Bronchial epithelial cell (primary cell): ENCODE data around the gene NDUFB10. TPM values are rescaled to one million over a fixed set of nuclear protein-coding genes. Genes with fewer than 3 reads are reported as not detected.
A peak's percentile ranks its signal among the peaks of the same experiment; 100 is the strongest.
"Not testable (repeated sequence)": the region's sequence is repeated elsewhere in the genome, so short reads cannot be mapped to it uniquely, and the experiment has no call there.

Experiments used
- DNase-seq: peaks from one replicate; pipeline ENCODE4 v3.0.0-alpha.2; 2010; ENCODE audit warnings: low read depth
- FAIRE-seq: peaks from 2 replicates; lab custom pipeline; 2011; peaks lifted over from hg19 to GRCh38; lab: Jason Lieb, UNC
- H3K27me3 ChIP-seq: 2 replicates; pipeline ENCODE4 v1.5.1; 2011; ENCODE audit warnings: low read length; ENCODE audit not compliant: control insufficient read depth, insufficient read depth
- H3K36me3 ChIP-seq: 2 replicates; pipeline ENCODE4 v1.5.1; 2011; ENCODE audit warnings: low read length; ENCODE audit not compliant: control insufficient read depth, insufficient read depth
- H3K4me3 ChIP-seq: 2 replicates; pipeline ENCODE4 v1.5.1; 2011; ENCODE audit warnings: mild to moderate bottlenecking, low read depth, low read length, control low read depth
- CTCF ChIP-seq: IDR thresholded peaks from 2 replicates; pipeline ENCODE4 v1.5.1; 2011; ENCODE audit warnings: mild to moderate bottlenecking, moderate library complexity, low read length, control low read depth, inconsistent platforms; ENCODE audit not compliant: insufficient read depth, severe bottlenecking
- total RNA-seq: library from RNA; depleted of rRNA; stranded (reverse); fragments of >200 nt; gene quantifications from 2 replicates; pipeline ENCODE4 v1.2.1, GENCODE V29; 2014

Gene NDUFB10
- total RNA-seq, 1 donor from 2014 or later: 115 TPM

GRCh38 chr16:1946495-1947368 is 12.6 kb upstream of the NDUFB10 start:
- Histone ChIP-seq H3K27me3 (no peaks in the 10 kb centered on the region), H3K4me3 (no peak overlapping the region), H3K36me3 (no peaks in the 10 kb centered on the region)
- no peak for DNase-seq
- FAIRE-seq: no peak
- no peak for TF ChIP-seq CTCF

- DNase-seq (no peak), FAIRE-seq (no peak)
- no peak for TF ChIP-seq CTCF
- H3K36me3 ChIP-seq: no peaks in the 10 kb centered on the region
- H3K27me3 ChIP-seq: no peaks in the 10 kb centered on the region
- no peak overlapping the region for H3K4me3 ChIP-seq
Measured at GRCh38 chr16:1947369-1947670, 12.0 kb upstream of the NDUFB10 start.

- FAIRE-seq (no peak), DNase-seq (peak; percentile 51)
- TF ChIP-seq CTCF: no peak
- Histone ChIP-seq H3K36me3 (no peaks in the 10 kb centered on the region), H3K4me3 (no peak overlapping the region), H3K27me3 (no peaks in the 10 kb centered on the region)
Measured at GRCh38 chr16:1949507-1949906, 9.8 kb upstream of the NDUFB10 start.

- FAIRE-seq (no peak), DNase-seq (peak; percentile 89)
- Histone ChIP-seq H3K36me3 (no peaks in the 10 kb centered on the region), H3K27me3 (no peaks in the 10 kb centered on the region), H3K4me3 (no peak overlapping the region)
- peak; percentile 39 for TF ChIP-seq CTCF
Measured at GRCh38 chr16:1950047-1950446, 9.3 kb upstream of the NDUFB10 start.

- no peak overlapping the region for H3K4me3 ChIP-seq
- TF ChIP-seq CTCF: no peak
- FAIRE-seq: no peak
Measured at GRCh38 chr16:1950559-1950958, 8.8 kb upstream of the NDUFB10 start.

GRCh38 chr16:1953734-1954133 is 5.6 kb upstream of the NDUFB10 start:
- H3K36me3 ChIP-seq: no peaks in the 10 kb centered on the region
- H3K4me3 ChIP-seq: no peak overlapping the region
- DNase-seq: no peak
- no peak for TF ChIP-seq CTCF
- no peak for FAIRE-seq
- no peaks in the 10 kb centered on the region for H3K27me3 ChIP-seq

More at GRCh38 chr16:1950559-1950958, 8.8 kb upstream of the NDUFB10 start:
- no peaks in the 10 kb centered on the region for H3K27me3 ChIP-seq
- DNase-seq: no peak
- no peaks in the 10 kb centered on the region for H3K36me3 ChIP-seq

GRCh38 chr16:1957434-1958142 is 1.8 kb upstream of the NDUFB10 start:
- not testable (repeated sequence) for FAIRE-seq, H3K27me3 ChIP-seq, DNase-seq, H3K4me3 ChIP-seq, H3K36me3 ChIP-seq

- H3K27me3 ChIP-seq, FAIRE-seq, DNase-seq, H3K4me3 ChIP-seq, H3K36me3 ChIP-seq: not testable (repeated sequence)
Measured at GRCh38 chr16:1958143-1958491, 1.2 kb upstream of the NDUFB10 start.
